Measurements from ENCODE around the gene SIX2. TPM values are rescaled to one million over a fixed set of nuclear protein-coding genes. Genes with fewer than 3 reads are reported as not detected.

SIX2 gene
- total and polyA plus RNA-seq, 2 donors (not counting 1 experiment from before 2014, with no cell fraction given), result not detected

DNA sequence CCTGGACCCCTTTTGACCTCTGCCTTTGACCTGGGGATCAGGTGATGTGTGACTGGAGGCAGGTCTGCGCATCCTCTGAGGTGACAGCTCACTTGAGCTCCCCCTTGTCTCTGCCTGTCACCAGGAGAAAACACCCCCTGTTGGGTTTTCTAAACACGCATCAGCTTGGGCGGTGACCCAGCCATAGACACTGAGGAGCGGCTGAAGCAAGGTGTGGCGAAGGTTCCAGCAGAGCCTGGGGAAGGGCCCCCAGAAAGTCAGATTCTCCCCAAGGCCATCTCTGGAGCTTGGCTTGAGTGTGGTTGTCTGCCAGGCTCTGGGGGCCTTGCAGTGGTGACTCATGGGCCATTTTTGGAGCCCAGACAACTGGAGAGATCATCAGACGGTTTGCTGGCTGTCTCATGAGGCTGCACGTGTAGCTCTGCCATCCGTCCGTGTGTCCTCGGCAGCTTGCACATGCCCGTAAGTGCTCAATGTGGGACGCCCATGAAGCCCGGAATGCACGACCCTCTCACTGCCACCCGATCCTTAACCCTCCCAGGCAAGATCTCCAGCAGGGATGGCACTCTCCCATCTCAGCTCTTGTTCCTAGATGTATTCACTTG lies 38.3 kb downstream of the SIX2 start:
- Histone ChIP-seq H4K20me1 (ENCODE audit: control insufficient read depth, insufficient read depth, low read length, poor library complexity, severe bottlenecking) (no peaks in the 10 kb centered on the region), H3K4me3 (ENCODE audit: control extremely low read depth in 1 of 5, extremely low read depth in 1 of 5, insufficient read depth in 1 of 5, low read depth in 2 of 5, low read length in 4 of 5) (no peak overlapping the region), H3K4me2 (replicated peaks; ENCODE audit: low read depth, low read length, poor library complexity, severe bottlenecking) (no peak overlapping the region), H3K79me2 (ENCODE audit: control insufficient read depth, insufficient read depth, low read length) (no peaks in the 10 kb centered on the region), H3K36me3 (replicated peaks in 1 of 2; ENCODE audit: control extremely low read depth in 1 of 2, control insufficient read depth in 1 of 2, extremely low read depth in 1 of 2, insufficient read depth in 2 of 2, low read length in 1 of 2) (no peaks in the 10 kb centered on the region), H2AFZ (ENCODE audit: insufficient read depth, low read depth, low read length, poor library complexity, severe bottlenecking) (no peak overlapping the region), H3K27me3 (replicated peaks in 1 of 4; ENCODE audit: control extremely low read depth in 1 of 4, control insufficient read depth in 3 of 4, insufficient read depth in 4 of 4, low read length in 3 of 4) (peaks cover 0 to 7% (median 0%) of the 10 kb centered on the region in 4 experiments), H3K9me3 (ENCODE audit: control extremely low read depth in 1 of 3, control insufficient read depth in 2 of 3, insufficient read depth in 1 of 3, low read length in 2 of 3) (no peaks in the 10 kb centered on the region), H3K27ac (ENCODE audit: low read length in 2 of 2) (no peak overlapping the region), H3K9ac (ENCODE audit: low read length) (no peak overlapping the region), H3K4me1 (ENCODE audit: control insufficient read depth in 2 of 2, insufficient read depth in 2 of 2, low read length in 2 of 2) (no peaks in the 10 kb centered on the region)
- DNase-seq (no peak), ATAC-seq (ENCODE audit: low read depth) (no peak)
- peaks cover 4% of the 10 kb centered on the region for H3K4me1 Mint-ChIP-seq
- no peaks in the 10 kb centered on the region for H3K9me3 Mint-ChIP-seq (ENCODE audit: insufficient read depth)
- POLR2A ChIA-PET, result no interaction called here
- WGBS (ENCODE audit: insufficient coverage), result 94% methylated on average over 15 of the region's 15 CpGs
- H3K4me3 Mint-ChIP-seq, result no peak overlapping the region
- intact Hi-C loops (cut with micrococcal nuclease), result no loop called here
- H3K27ac Mint-ChIP-seq, result no peak overlapping the region
- CTCF ChIA-PET, result interaction anchor here (0.9 to 1.8 kb wide), 6 partner anchors 11 to 579 kb away, joined by 3 to 6 read pairs (median 3); no protein-coding TSS in a partner anchor
- TF ChIP-seq, protein P1, sequence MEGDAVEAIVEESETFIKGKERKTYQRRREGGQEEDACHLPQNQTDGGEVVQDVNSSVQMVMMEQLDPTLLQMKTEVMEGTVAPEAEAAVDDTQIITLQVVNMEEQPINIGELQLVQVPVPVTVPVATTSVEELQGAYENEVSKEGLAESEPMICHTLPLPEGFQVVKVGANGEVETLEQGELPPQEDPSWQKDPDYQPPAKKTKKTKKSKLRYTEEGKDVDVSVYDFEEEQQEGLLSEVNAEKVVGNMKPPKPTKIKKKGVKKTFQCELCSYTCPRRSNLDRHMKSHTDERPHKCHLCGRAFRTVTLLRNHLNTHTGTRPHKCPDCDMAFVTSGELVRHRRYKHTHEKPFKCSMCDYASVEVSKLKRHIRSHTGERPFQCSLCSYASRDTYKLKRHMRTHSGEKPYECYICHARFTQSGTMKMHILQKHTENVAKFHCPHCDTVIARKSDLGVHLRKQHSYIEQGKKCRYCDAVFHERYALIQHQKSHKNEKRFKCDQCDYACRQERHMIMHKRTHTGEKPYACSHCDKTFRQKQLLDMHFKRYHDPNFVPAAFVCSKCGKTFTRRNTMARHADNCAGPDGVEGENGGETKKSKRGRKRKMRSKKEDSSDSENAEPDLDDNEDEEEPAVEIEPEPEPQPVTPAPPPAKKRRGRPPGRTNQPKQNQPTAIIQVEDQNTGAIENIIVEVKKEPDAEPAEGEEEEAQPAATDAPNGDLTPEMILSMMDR (IDR thresholded peaks at IDR 0.05), result no peak
- no peak for TF ChIP-seq EZH2 (IDR thresholded peaks at IDR 0.05; ENCODE audit: borderline replicate concordance, insufficient read depth, low read depth, low read length, poor library complexity, severe bottlenecking)
- peaks cover 26% of the 10 kb centered on the region for H3K27me3 Mint-ChIP-seq

DNA sequence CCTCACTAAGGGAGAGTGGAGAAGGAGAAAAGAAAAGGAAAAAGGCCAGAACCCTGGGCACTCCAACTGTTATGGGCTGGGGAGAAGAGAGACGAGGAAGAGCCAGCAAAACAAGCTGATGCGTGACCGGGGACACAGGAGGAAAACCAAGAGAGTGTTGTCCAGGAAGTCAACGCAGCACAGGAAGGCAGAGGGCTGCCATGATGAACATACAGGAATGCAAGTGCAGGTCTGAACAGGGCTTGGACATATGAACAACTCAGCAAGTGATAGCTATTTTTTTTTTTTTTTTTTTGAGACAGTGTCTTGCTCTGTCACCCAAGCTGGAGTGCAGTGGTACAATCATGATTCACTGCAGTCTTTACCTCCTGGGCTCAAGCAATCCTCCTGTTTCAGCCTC lies 39.3 kb downstream of the SIX2 start:
- H2AFZ ChIP-seq (ENCODE audit: insufficient read depth, low read depth, low read length, poor library complexity, severe bottlenecking), result no peak overlapping the region
- POLR2A ChIA-PET, result no interaction called here
- H3K9me3 ChIP-seq (ENCODE audit: control extremely low read depth in 1 of 3, control insufficient read depth in 2 of 3, insufficient read depth in 1 of 3, low read length in 2 of 3), result peaks cover 0 to 2% (median 0%) of the 10 kb centered on the region in 3 donors
- WGBS (ENCODE audit: insufficient coverage), result 90% methylated on average over 4 of the region's 4 CpGs
- H3K4me3 ChIP-seq (ENCODE audit: control extremely low read depth in 1 of 5, extremely low read depth in 1 of 5, insufficient read depth in 1 of 5, low read depth in 2 of 5, low read length in 4 of 5), result no peak overlapping the region
- peaks cover 0 to 12% (median 3%) of the 10 kb centered on the region in 4 experiments for H3K27me3 ChIP-seq (replicated peaks in 1 of 4; ENCODE audit: control extremely low read depth in 1 of 4, control insufficient read depth in 3 of 4, insufficient read depth in 4 of 4, low read length in 3 of 4)
- no peak for TF ChIP-seq EZH2 (IDR thresholded peaks at IDR 0.05; ENCODE audit: borderline replicate concordance, insufficient read depth, low read depth, low read length, poor library complexity, severe bottlenecking)
- TF ChIP-seq, protein P1 (IDR thresholded peaks at IDR 0.05), result no peak
- H3K27ac ChIP-seq (ENCODE audit: low read length in 2 of 2), result no peak overlapping the region
- H3K4me1 ChIP-seq (ENCODE audit: control insufficient read depth in 2 of 2, insufficient read depth in 2 of 2, low read length in 2 of 2), result no peaks in the 10 kb centered on the region
- no peak overlapping the region for H3K4me3 Mint-ChIP-seq
- no peak overlapping the region for H3K27ac Mint-ChIP-seq
- H3K4me2 ChIP-seq (replicated peaks; ENCODE audit: low read depth, low read length, poor library complexity, severe bottlenecking), result no peak overlapping the region
- DNase-seq (no peak), ATAC-seq (ENCODE audit: low read depth) (no peak)
- no peaks in the 10 kb centered on the region for H3K79me2 ChIP-seq (ENCODE audit: control insufficient read depth, insufficient read depth, low read length)
- intact Hi-C loops (cut with micrococcal nuclease), result no loop called here
- no peaks in the 10 kb centered on the region for H3K36me3 ChIP-seq (replicated peaks in 1 of 2; ENCODE audit: control extremely low read depth in 1 of 2, control insufficient read depth in 1 of 2, extremely low read depth in 1 of 2, insufficient read depth in 2 of 2, low read length in 1 of 2)
- H4K20me1 ChIP-seq (ENCODE audit: control insufficient read depth, insufficient read depth, low read length, poor library complexity, severe bottlenecking), result no peaks in the 10 kb centered on the region
- H3K27me3 Mint-ChIP-seq, result peaks cover 34% of the 10 kb centered on the region
- CTCF ChIA-PET, result interaction anchor here (1.0 to 1.8 kb wide), 5 partner anchors 11 to 578 kb away, joined by 3 to 6 read pairs (median 3); no protein-coding TSS in a partner anchor
- no peak overlapping the region for H3K9ac ChIP-seq (ENCODE audit: low read length)
- H3K4me1 Mint-ChIP-seq, result peaks cover 3% of the 10 kb centered on the region
- no peaks in the 10 kb centered on the region for H3K9me3 Mint-ChIP-seq (ENCODE audit: insufficient read depth)
